Kidney epithelial cell (primary cell): ENCODE data around the gene ZZZ3. TPM values are rescaled to one million over a fixed set of nuclear protein-coding genes. Genes with fewer than 3 reads are reported as not detected.

Experiments
- DNase-seq: peaks from one replicate; pipeline ENCODE4 v3.0.0-alpha.2; 2010; ENCODE audit warnings: low read depth
- H3K27me3 ChIP-seq: 2 replicates; pipeline ENCODE4 v1.6.0; 2011; ENCODE audit warnings: low read length; ENCODE audit not compliant: control insufficient read depth, insufficient read depth
- H3K36me3 ChIP-seq: 2 replicates; pipeline ENCODE4 v1.5.1; 2011; ENCODE audit warnings: low read length; ENCODE audit not compliant: control insufficient read depth, insufficient read depth
- H3K4me3 ChIP-seq: 2 replicates; pipeline ENCODE4 v1.5.1; 2011; ENCODE audit warnings: low read depth, mild to moderate bottlenecking, control low read depth, low read length
- total RNA-seq: library from RNA; depleted of rRNA; stranded (reverse); fragments of >200 nt; gene quantifications from 2 replicates; pipeline ENCODE4 v1.2.3, GENCODE V29; 2015
- TF ChIP-seq, protein P1 (sequence below): IDR thresholded peaks from 2 replicates; pipeline ENCODE4 v1.5.1; 2011; ENCODE audit warnings: mild to moderate bottlenecking, moderate library complexity, low read length, control low read depth, inconsistent platforms; ENCODE audit not compliant: insufficient read depth, poor library complexity, severe bottlenecking

Gene ZZZ3
- 62.2 and 71.9 TPM in 2 replicates for total RNA-seq

DNA sequence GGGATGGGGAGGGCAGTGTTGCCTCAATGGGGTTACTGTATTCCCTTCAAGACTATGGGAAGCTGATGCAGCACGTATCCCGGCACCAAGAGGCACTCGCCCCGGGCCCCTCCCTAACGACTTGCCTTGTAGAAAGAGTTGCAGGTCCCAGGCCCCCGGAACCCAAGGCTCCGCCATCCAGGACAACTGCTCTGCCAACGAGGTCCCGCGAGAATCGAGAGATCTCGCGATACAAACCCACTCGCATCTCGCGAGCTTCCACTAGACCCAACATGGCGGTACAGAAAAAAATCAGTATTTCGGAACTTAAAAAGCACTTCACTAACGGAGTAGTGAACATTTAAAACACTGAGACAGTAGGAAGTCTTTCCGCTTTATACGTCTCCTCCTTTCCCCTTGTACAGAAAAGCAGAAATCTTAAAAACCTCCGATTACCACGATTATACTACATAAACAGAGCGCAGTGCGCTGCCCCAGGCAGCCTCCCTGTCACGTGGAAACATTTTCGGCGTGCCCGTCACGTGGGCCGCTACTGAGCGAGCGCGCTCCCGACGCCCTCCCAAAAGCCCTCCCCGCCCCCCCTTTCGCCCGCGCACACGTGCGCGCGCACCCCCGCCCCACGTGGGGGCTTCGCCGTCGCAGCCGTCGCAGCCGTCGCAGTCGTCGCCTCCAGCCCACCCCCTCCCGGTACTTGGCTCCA is at the start of gene ZZZ3:
TSS of gene ZZZ3 (minus strand) at position 199 of the 700 bp plus-strand sequence. CDS start 49,304 bp downstream, outside the sequence.
- DNase-seq, result peak; percentile 75
- Histone ChIP-seq H3K4me3 (peak within 1 kb of the TSS; percentile 86), H3K27me3 (no peaks in the 10 kb centered on the region), H3K36me3 (no peaks in the 10 kb centered on the region)
- TF ChIP-seq, protein P1, sequence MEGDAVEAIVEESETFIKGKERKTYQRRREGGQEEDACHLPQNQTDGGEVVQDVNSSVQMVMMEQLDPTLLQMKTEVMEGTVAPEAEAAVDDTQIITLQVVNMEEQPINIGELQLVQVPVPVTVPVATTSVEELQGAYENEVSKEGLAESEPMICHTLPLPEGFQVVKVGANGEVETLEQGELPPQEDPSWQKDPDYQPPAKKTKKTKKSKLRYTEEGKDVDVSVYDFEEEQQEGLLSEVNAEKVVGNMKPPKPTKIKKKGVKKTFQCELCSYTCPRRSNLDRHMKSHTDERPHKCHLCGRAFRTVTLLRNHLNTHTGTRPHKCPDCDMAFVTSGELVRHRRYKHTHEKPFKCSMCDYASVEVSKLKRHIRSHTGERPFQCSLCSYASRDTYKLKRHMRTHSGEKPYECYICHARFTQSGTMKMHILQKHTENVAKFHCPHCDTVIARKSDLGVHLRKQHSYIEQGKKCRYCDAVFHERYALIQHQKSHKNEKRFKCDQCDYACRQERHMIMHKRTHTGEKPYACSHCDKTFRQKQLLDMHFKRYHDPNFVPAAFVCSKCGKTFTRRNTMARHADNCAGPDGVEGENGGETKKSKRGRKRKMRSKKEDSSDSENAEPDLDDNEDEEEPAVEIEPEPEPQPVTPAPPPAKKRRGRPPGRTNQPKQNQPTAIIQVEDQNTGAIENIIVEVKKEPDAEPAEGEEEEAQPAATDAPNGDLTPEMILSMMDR, result peak; percentile 11

DNA sequence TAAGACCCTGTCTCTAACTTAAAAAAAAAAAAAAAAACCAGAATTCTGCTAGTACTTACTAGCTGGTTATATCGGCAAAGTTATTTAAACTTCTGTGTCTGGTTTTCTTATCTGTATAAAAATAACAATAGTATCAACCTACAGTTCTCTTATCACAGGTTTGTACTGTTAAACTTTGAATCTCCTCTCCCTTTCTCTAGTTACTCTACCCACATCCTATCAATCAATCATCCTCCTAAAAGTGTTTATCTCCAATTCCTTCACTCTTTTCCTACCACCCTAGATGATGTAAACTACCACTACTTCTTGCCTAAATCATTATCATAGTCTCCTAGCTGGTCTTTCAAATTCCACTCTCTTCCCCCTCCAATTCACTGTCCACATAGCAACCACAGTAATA is 49.6 kb upstream of the ZZZ3 start:
- no peaks in the 10 kb centered on the region for H3K36me3 ChIP-seq
- no peaks in the 10 kb centered on the region for H3K27me3 ChIP-seq
- TF ChIP-seq, protein P1, result no peak
- no peak for DNase-seq
- H3K4me3 ChIP-seq, result no peak overlapping the region

DNA sequence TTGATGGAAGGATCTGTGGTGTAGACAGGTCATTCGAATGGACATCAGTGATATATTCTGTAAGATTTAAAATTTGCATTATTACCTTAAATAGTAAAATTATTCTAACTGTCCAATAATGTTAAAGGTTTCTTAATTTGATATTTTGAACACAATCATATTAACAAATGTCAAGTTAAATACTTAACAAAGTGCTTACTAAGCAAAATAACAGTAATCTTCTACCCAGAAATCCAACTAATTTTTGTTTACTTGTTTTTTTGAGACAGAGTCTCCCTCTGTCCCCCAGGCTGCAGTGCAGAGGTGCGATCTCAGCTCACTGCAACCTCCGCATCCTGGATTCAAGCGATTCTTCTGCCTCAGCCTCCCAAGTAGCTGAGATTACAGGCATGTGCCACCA is 43.2 kb upstream of the ZZZ3 start:
- TF ChIP-seq, protein P1, result no peak
- Histone ChIP-seq H3K27me3 (no peaks in the 10 kb centered on the region), H3K4me3 (no peak overlapping the region), H3K36me3 (no peaks in the 10 kb centered on the region)
- DNase-seq, result no peak

DNA sequence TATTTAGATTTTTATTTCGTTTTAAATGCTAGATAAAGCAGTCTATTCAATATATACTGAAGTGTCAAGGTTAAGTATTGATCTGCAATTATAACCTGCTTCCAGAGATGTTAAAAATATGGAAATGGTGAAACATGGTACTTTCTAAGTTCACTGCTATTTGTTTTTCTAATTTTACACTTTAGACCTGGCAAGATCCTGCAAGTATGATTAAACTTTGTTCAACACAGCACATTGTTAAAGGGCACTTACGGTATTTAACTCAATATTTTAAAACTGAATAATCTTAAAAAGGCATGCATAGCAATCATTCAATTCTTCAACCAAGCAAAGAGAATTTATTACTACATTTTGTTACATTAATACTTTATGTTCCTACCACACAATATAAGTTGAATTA is 35.7 kb upstream of the ZZZ3 start:
- H3K4me3 ChIP-seq, result no peak overlapping the region
- no peaks in the 10 kb centered on the region for H3K36me3 ChIP-seq
- no peaks in the 10 kb centered on the region for H3K27me3 ChIP-seq
- TF ChIP-seq, protein P1, result no peak
- no peak for DNase-seq

DNA sequence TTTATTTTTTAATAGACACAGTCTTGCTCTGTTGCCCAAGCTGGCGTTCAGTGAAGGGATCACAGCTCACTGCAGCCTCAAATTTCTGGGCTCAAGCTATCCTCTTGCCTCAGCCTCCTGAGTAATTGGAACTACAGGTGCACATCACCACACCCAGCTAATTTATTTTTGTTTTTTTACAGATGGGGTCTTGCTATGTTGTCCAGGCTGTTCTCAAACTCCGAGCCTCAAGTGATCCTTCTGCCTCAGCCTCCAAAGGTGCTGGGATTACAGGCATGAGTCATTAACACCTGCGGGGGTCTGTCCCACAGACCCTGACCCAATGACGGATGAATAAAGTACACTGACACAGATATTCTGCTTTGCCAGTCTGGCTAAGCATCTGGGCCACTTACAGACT is 33.6 kb upstream of the ZZZ3 start:
- Histone ChIP-seq H3K27me3 (no peaks in the 10 kb centered on the region), H3K36me3 (no peaks in the 10 kb centered on the region), H3K4me3 (no peak overlapping the region)
- DNase-seq, result no peak
- TF ChIP-seq, protein P1, result no peak

DNA sequence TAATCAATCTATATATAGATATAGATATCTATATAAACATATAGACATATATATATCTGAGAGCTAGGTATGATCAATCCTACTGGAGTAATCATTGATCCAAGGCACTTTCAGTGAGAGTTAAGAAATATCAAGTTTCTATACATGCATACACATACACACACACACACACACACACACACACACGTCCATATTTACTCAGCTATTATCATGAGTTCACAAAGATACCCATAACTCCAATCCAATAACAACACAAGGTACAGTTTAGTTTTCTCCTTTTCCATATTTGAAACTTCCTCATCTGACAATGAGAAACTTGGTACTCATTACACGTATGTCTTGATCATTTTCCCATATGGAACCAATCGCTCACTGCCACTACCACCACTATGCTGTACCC is 27.3 kb upstream of the ZZZ3 start:
- DNase-seq, result no peak
- Histone ChIP-seq H3K4me3 (no peak overlapping the region), H3K27me3 (no peaks in the 10 kb centered on the region), H3K36me3 (no peaks in the 10 kb centered on the region)
- TF ChIP-seq, protein P1, result no peak
